HG02938 (cell line): ENCODE data around the gene CDH26.

Experiments used
- ATAC-seq: cut with Tn5 transposase; IDR thresholded peaks from one replicate; pipeline ENCODE4 v1.9.1; 2021; ENCODE audit warnings: mild to moderate bottlenecking, moderate library complexity; ENCODE audit not compliant: unreplicated experiment

The CDH26 gene

GRCh38 chr20:59977086-59977485 lies 18.9 kb downstream of the CDH26 start:
- no peak for ATAC-seq

GRCh38 chr20:59983076-59983475 lies 24.9 kb downstream of the CDH26 start:
- ATAC-seq = no peak

- ATAC-seq = no peak
Observed at GRCh38 chr20:59984541-59984940, 26.3 kb downstream of the CDH26 start.

DNA sequence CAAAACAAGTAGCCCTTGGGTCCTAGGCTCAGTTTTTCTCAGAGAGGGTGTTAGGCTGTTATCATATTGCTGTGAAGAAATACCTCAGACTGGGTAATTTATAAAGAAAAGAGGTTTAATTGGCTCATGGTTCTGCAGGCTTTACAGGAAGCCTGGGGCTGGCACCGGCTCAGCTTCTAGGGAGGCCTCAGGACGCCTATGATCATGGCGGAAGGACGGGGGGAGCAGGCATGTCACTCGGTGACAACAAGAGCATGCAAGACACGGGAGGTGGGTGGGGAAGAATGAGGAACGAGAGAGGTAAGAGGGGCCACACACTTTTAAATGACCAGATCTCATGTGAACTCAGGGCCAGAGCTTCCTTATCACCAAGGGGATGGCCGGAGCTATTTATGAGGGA lies 26.9 kb downstream of the CDH26 start:
- ATAC-seq = no peak

DNA sequence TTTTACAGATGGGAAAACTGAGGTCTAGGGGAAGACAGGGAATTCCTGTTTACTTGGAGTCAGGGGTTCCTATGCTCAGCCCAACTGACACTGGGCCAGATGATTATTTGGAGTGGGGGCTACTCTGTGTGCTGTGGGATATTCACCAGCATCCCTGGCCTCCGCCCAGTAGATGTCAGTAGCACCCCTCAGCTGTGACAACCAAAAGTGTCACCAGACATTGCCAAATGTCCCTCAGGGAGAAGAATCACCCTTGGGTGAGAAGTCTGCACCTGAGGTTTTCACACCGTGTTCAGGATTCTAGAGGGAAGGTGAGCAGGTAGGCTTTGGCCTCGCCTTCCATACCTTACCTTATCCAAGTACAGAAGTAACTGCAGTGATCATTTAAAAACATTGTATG lies 27.6 kb downstream of the CDH26 start:
- no peak for ATAC-seq

DNA sequence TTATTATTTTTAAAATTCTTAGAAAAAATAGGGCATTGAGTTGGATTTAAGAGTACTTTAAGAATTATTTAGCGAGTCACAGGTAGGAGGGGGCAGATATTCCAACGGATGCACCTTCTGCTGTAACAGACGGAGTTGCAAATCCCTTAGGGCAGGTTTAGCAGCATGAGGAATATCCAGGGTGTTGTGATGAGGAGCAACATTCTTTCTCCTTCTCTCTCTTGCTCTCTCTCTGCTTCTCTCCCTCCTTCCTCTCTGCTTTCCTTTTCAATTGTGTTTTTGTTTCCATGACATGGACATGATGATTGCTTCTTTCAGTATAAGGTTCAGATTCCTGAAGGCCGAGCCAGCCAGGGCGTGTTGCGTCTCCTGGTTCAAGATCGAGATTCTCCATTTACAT lies 28.9 kb downstream of the CDH26 start:
- no peak for ATAC-seq

DNA sequence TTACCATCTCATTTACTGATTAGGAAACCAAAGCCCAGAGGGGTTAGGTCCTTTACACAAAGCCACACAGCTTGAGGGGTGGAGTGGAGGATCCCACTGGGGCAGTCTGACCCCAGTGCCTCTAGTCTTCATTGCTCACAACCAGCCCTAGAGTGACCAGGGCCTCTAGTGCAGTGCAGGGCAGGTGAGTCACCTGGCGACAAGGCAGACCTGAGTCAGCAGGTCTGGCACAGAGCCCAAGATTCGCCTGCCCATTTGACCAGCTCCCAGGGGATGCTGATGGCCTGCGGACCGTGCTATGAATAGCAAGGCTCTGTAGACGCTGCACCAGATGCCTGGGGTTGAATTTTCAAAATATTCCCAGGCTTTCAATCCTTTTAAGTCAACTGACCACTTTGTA lies 29.9 kb downstream of the CDH26 start:
- no peak for ATAC-seq

GRCh38 chr20:59992526-59993084 lies 34.4 kb downstream of the CDH26 start:
- ATAC-seq = no peak

- no peak for ATAC-seq
Observed at GRCh38 chr20:59993736-59994430, 35.7 kb downstream of the CDH26 start.

DNA sequence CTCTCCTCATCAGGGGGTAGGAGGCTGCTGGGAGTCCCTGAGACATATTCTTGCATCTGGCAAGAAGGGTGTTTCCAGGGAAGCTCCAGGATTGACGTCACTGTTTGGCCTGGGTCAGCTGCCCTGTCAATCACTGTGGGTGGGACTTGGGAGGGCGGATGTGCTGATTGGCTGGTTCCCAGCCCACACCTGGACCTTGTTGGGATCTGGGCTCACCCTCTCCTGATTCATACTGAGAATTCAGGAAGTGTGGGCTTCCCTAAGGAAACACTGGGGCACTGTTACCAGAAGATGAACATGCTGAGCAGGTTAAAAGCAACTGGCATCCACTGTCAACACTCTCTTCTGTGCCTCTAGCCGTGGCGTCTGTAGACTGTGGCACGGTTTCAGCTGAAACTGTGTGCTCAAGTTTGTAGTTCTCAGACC lies 36.5 kb downstream of the CDH26 start:
- ATAC-seq = no peak

DNA sequence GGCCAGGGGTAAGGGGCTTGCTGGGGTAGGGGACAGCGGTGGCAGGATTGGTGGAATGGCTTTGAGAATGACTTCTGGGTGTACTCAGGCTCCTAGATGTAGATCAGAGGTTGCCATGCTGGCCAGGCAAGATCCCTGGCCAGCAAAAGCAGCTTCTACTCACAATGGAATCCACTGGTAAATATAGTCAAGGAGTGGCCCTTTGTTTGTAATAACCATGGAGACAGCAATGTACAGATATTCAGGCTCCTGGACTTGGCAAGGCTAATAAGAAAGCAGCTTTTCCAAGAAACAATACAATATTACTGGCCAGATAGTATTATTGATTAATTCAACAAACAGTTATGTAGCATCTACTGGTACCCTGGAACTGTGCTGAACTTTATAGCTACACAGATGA lies 37.9 kb downstream of the CDH26 start:
- ATAC-seq = no peak

GRCh38 chr20:59997896-59998295 lies 39.7 kb downstream of the CDH26 start:
- no peak for ATAC-seq

GRCh38 chr20:59999502-59999901 lies 41.3 kb downstream of the CDH26 start:
- ATAC-seq = no peak

GRCh38 chr20:60000271-60001042 lies 42.2 kb downstream of the CDH26 start:
- no peak for ATAC-seq

DNA sequence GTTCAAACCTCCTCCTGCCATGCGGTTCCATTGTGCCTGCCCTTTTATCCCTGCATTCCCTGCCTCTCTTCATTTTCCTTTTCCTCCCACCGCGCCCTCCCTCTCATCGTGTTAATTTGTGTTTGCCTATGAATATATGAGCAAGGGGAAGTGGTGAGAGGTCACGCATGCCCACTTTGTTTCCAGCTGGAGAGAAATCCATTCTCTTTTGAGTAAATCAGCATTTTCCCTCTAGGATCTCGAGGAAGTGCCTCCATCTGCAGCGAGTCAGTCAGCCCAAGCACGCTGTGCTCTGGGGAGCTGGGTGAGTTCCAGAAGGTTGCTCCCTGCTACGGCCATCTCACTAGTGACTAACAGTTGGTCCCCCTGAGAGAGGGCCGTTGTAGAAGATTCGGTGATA lies 42.9 kb downstream of the CDH26 start:
- ATAC-seq = no peak

GRCh38 chr20:60003776-60004175 lies 45.6 kb downstream of the CDH26 start:
- ATAC-seq = no peak

- ATAC-seq = no peak
Observed at GRCh38 chr20:60006261-60006660, 48.0 kb downstream of the CDH26 start.

DNA sequence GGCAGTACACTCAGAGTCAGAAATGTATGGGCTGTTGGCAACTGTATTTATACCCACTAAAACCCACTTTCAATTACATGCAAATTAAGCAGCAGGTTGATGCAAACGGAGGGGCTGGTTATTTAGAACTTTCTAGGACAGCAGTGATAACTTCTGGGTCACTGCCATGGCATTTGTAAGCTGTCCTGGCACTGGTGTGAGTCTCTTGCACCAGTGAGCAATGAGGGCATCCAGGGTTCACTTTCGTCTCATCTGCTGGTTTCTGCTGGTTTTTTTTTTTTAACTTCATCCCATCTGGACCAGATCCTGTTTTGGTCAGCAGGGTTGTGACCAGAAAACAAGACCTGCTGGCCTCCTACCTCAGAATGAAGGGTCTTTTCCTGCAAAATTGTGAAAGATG lies 49.2 kb downstream of the CDH26 start:
- no peak for ATAC-seq

DNA sequence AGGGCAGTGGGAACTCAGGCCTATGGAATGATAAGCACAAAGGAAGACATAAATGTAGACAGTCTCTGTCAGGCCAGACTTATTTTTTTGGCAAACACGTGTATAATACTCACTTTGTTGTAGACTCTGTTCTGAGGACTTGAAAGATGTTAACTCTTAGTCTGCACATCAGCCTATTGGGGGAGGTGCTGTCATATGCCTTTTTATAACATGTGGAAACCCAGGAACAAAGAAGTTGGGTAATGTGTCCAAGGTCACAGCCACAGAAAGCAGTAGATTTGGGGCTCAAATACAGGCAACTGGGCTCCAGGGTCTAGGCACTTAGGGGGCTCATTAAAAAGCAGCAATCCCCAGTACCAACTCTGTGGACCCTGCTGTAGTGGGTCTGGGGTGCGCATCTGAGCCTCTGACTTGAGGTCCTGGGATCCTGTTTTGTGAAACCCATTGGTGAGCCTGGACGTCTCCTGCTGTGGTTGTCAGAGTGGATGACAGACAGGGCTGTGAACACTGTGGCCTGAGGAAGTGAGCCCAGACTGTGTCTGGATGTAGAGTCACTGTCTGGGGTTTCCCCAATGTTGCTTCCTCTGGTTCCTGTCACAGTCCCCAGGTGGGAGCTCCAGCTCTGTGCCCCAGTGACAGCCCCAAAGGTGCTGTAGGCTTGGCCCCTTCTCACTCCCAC lies 50.0 kb downstream of the CDH26 start:
- no peak for ATAC-seq

DNA sequence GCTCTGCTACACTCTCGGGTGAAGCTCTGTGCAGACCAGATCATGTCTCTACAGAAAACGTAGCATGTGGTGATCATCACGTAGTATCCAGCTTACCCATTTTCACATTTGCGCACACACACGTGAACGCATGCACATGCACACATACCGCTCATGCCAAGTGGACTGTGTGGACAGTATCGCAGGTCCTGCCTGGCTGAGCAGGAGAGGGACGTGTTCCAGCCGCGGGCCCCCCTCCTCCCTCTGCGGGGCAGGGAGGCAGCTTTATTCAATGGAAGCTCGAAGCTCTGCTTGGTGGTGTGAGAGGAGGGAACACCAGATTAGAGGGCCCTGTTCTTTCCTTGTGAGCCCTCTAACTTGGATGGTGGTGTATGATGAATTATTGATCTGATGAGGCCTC lies 51.1 kb downstream of the CDH26 start:
- ATAC-seq = no peak

- ATAC-seq = no peak
Observed at GRCh38 chr20:60009826-60010616, 51.8 kb downstream of the CDH26 start.
